DOHH2 (cell line): ENCODE measurements around the gene BMP6.

ENCODE experiments used
- CTCF ChIP-seq: fragments of 200-600 bp; sonication (generic); IDR thresholded peaks from one replicate; pipeline ENCODE4 v1.5.1; 2014; ENCODE audit warnings: antibody characterized with exemption, mild to moderate bottlenecking, low read depth, low read length; ENCODE audit not compliant: poor library complexity, severe bottlenecking
- EZH2phosphoT487 ChIP-seq: fragments of 200-600 bp; sonication (generic); IDR thresholded peaks from 2 replicates; pipeline ENCODE4 v1.6.1; 2017; ENCODE audit warnings: borderline replicate concordance, mild to moderate bottlenecking, antibody characterized with exemption, low read length, moderate library complexity, mixed read lengths

GRCh38 chr6:7797386-7797785 lies 71.5 kb downstream of the BMP6 start:
- TF ChIP-seq CTCF, result no peak
- TF ChIP-seq EZH2phosphoT487, result no peak
